Astrocyte (in vitro differentiated cells and primary cell): ENCODE results near the gene TSGA10.

ENCODE experiments used
- CTCF ChIP-seq: IDR thresholded peaks from 2 replicates; pipeline ENCODE4 v1.5.1; 2011; ENCODE audit warnings: low read depth, mild to moderate bottlenecking, inconsistent platforms, low read length, moderate library complexity; ENCODE audit not compliant: insufficient read depth
- EZH2 ChIP-seq: IDR thresholded peaks from 2 replicates; pipeline ENCODE4 v1.6.1; 2012; ENCODE audit warnings: mild to moderate bottlenecking, low read length, inconsistent platforms; ENCODE audit not compliant: insufficient read depth

GRCh38 chr2:99032786-99033185 lies 122.0 kb downstream of the TSGA10 start:
- no peak for TF ChIP-seq CTCF
- no peak for TF ChIP-seq EZH2
